GM19238 (cell line): Measurements from ENCODE around the gene CGN.
"Not testable (repeated sequence)": the region's sequence is repeated elsewhere in the genome, so short reads cannot be mapped to it uniquely, and the experiment has no call there.

Experiments
- DNase-seq: peaks from one replicate; pipeline ENCODE4 v3.0.0; 2011; ENCODE audit warnings: low spot score; ENCODE audit not compliant: insufficient read length

CGN gene

DNA sequence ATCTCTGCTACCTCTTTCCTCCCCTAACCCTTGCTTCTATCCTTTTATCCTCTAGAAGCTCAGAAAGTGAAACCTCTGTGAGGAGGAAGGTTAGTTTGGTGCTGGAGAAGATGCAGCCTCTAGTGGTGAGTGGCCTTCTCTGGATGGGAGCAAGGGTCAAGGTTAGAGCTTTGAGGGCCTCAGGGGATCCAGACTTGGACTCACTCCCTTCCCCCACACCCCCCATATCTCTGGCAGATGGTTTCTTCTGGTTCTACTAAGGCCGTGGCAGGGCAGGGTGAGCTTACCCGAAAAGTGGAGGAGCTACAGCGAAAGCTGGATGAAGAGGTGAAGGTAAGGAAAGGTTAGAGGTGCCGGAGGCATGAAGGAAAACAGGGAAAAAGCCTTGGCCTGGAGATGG is 9.2 kb downstream of the CGN start:
- DNase-seq, result no peak

DNA sequence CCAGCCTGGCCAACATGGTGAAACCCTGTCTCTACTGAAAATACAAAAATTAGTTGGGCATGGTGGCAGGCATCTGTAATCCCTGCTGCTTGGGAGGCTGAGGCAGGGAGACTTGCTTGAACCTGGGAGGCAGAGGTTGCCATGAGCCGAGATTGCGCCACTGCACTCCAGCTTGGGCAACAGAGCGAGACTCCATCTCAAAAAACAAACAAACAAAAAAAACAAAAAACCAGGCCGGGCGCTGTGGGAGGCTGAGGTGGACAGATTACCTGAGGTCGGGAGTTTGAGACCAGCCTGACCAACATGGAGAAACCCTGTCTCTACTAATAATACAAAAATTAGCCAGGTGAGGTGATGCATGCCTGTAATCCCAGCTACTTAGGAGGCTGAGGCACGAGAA is 11.2 kb downstream of the CGN start:
- DNase-seq, result not testable (repeated sequence)

DNA sequence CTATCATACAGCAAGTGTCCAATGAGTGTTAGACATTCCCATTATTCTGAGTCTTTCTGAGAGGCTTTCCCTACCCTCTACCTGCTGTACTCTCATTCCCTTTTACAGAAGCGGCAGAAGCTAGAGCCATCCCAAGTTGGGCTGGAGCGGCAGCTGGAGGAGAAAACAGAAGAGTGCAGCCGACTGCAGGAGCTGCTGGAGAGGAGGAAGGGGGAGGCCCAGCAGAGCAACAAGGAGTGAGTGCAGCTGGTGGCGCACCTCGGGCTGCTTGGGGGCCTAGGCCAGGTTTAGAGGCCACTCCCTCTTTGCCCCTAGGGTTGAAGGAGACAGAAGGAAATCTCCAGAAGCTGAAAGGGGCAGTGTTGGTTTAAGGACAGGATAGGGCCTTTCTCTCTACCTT is 12.1 kb downstream of the CGN start:
- no peak for DNase-seq

DNA sequence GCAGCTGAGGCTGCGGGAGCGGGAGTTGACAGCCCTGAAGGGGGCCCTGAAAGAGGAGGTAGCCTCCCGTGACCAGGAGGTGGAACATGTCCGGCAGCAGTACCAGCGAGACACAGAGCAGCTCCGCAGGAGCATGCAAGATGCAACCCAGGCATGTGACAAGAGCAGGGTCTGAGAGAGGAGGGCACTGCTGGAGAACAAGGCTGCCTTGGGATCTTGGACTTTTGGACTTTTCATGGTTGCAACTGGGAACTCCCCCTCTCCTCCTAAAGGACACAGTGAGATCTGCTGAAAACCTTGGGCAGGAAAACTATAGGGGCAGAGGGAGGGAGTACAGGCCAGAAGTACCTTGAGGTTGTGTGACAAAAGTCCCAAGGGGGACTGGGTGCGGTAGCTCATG is 13.5 kb downstream of the CGN start:
- no peak for DNase-seq

DNA sequence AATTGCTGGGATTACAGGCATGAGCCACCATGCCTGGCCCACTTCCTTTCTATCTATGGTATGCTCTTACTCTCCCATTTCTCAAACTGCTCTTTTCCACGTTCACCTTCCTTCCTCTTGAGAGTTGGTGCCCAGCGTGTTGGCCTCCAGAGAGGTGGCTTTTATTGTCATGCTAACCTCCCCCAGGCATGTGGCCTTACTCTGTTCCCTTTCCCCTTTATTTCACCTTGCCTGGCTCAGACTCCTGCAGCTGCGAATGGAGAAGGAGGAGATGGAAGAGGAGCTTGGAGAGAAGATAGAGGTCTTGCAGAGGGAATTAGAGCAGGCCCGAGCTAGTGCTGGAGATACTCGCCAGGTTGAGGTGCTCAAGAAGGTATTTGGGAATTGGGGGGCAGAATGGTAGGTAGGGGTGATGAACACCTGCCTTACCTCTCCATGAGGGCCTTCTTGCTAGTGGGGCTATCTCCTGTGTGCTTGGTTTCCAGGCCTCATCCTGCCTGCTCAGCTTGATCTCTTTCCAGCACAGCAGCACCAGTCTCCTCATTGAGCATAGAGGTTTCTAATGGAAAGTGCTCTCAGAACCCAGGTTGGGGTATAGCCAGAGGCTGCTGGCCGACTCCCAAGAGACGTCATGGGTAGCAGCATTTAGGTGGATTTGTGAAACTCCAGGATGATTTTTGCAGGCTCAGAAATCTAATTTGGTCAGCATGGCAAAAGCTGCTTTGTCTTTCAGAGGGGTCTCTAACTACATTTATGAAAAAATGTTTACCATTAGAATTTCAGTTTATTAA is 15.7 kb downstream of the CGN start:
- DNase-seq, result no peak

DNA sequence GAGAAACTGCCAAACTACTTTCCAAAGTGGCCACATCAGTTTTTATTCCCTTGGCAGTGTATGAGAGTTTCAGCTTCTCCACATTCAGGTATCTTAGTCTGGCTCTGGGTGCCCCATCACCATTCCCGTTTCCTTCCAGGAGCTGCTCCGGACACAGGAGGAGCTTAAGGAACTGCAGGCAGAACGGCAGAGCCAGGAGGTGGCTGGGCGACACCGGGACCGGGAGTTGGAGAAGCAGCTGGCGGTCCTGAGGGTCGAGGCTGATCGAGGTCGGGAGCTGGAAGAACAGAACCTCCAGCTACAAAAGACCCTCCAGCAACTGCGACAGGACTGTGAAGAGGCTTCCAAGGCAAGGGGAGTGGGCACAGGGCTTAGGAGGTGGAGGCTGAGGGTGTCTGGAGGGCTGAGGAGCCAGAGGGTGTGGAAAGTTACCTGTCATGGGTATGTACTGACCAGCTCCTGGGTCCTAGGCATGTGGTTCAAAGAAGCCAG is 18.1 kb downstream of the CGN start:
- no peak for DNase-seq

DNA sequence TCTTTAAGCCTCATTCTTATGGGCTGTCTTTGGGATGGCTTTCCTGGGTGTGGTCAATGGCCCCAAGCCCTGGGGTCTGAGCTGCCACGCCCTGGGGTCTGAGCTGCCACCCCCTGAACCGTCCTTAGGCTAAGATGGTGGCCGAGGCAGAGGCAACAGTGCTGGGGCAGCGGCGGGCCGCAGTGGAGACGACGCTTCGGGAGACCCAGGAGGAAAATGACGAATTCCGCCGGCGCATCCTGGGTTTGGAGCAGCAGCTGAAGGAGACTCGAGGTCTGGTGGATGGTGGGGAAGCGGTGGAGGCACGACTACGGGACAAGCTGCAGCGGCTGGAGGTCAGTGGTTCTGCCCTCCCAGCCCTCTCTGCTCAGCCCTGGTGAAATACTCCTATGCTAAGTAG is 18.6 kb downstream of the CGN start:
- no peak for DNase-seq

DNA sequence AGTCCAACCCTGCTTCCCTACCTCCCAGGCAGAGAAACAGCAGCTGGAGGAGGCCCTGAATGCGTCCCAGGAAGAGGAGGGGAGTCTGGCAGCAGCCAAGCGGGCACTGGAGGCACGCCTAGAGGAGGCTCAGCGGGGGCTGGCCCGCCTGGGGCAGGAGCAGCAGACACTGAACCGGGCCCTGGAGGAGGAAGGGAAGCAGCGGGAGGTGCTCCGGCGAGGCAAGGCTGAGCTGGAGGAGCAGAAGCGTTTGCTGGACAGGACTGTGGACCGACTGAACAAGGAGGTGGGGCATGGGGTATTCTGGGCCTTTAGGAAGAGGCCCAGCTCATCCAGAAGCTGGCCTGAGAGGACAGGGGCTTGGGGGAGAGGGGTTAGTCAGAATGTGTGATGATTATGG is 19.3 kb downstream of the CGN start:
- no peak for DNase-seq

DNA sequence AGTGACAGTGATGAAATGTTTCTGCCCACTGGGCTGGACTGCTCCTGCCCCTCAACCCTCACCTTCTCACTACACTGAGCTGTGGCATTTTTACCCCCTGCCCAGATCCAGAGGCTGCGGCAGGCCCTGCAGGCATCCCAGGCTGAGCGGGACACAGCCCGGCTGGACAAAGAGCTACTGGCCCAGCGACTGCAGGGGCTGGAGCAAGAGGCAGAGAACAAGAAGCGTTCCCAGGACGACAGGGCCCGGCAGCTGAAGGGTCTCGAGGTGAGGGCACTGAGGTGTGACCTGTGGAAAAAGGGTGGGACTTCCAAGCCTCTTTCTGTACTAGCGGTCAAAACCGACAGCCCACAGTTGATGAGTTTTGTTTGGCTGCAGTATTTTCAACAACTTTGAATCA is 22.7 kb downstream of the CGN start:
- DNase-seq, result no peak

DNA sequence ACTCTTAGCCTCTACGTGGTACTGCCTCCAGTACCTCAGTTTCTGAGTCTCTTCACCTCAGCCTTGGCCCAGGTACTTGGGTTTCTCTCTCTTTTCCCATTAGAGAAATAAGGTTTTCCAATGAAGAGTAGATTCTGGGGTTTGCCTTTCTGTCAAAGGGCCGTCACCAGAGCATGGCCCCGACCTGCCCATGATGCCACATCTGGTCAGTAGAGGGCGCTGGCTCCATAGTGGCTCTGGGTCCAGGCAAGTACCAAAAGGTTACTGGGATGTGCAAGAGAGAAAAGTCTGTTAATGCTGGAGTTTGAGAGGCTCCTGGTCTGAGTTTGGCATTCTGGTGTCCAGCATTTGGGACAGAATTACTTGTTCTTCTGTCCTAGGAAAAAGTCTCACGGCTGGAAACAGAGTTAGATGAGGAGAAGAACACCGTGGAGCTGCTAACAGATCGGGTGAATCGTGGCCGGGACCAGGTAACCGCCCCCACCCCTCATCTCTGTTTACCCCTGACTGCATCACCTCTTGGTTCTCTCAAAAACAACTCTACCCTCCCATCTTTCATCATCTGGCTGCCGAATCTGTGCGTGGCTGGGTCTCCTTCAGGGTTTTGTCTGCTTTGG is 23.6 kb downstream of the CGN start:
- DNase-seq, result peak; percentile 56

DNA sequence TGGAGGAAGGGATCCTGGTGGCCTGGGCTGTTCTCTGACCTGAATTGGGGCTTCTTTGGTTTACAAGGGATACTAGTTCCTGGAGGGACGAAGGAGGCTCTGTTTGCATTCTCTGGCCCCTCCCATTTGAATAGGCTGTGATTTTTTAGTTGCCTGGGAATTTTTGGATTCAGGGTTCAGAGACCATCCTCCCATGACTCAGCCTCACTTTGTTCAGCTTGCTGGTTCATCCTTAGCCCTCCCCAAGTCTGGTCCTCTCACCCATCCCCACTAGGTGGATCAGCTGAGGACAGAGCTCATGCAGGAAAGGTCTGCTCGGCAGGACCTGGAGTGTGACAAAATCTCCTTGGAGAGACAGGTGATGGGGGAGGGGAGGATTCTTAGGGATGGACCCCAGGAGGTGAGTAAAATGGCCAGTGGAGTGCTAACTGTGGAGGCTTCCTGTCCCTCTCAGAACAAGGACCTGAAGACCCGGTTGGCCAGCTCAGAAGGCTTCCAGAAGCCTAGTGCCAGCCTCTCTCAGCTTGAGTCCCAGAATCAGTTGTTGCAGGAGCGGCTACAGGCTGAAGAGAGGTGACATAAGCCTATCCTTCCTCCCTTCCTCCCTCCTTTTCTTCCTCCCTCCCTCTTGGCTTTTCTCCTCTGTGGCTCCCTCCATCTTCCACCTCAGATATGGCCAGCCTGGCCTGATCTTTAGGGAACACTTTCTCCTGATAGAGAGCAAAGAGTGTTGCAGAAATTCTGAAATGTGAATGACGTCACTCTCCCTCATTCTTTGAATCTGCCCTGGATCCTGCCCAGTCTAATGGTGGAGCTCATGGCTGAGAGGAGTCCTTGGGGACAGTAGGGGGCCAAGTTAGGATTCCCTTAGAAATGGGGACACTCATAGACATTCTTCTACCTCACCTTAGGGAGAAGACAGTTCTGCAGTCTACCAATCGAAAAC is 24.4 kb downstream of the CGN start:
- no peak for DNase-seq

DNA sequence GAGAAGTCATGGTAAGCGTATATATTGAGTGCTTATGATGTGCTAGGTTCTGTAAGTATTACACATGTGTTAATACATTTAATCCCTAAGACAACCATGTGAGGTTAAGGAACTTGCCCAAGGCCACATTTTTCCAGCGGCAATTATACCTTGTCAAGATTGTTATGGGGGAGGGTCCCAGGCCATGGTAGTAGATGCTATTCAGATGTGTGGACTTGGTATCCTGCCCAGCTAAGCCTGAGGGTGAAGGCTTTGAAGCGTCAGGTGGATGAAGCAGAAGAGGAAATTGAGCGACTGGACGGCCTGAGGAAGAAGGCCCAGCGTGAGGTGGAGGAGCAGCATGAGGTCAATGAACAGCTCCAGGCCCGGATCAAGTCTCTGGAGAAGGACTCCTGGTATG is 25.3 kb downstream of the CGN start:
- DNase-seq, result no peak

DNA sequence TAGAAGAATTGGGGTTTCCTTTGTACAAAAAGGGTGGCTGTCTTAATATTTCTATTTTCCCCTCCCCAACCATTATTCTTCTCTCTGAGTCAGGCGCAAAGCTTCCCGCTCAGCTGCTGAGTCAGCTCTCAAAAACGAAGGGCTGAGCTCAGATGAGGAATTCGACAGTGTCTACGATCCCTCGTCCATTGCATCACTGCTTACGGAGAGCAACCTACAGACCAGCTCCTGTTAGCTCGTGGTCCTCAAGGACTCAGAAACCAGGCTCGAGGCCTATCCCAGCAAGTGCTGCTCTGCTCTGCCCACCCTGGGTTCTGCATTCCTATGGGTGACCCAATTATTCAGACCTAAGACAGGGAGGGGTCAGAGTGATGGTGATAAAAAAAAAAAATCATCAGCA is 25.9 kb downstream of the CGN start:
- no peak for DNase-seq

DNA sequence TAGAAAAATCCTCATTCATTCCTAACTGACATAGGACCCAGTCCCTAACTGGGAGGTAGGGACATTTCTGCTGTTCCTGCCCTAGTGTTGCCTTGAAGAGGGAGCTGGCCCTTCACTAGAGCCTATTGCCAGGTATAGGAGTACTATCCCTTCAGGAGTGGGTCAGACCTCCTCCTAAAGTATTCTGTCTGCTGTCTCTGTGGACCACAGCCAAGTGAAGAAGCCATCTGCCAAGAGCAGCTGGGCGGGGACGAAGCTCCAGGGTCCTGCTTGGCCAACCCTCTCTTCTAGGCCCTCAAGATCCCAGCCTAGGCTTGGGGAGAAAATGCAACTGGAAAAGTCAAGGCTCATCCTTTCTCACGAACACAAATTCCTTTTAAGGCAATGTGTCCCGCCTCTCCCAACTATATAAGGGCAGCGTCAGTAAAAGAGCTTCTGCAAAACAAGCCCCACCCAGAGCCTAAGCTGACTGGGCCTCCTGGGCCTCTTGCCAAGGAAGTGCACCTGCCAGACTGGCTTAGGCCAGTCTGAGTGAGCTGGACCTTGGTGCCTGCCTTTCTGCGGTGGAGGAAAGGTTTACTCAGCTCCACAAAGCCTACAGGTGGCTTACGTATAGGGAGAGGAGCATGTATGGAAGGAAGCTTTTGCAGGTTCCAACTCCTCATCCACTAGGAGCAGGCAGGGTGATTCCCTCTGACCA is 28.3 kb downstream of the CGN start:
- DNase-seq, result peak; percentile 39

DNA sequence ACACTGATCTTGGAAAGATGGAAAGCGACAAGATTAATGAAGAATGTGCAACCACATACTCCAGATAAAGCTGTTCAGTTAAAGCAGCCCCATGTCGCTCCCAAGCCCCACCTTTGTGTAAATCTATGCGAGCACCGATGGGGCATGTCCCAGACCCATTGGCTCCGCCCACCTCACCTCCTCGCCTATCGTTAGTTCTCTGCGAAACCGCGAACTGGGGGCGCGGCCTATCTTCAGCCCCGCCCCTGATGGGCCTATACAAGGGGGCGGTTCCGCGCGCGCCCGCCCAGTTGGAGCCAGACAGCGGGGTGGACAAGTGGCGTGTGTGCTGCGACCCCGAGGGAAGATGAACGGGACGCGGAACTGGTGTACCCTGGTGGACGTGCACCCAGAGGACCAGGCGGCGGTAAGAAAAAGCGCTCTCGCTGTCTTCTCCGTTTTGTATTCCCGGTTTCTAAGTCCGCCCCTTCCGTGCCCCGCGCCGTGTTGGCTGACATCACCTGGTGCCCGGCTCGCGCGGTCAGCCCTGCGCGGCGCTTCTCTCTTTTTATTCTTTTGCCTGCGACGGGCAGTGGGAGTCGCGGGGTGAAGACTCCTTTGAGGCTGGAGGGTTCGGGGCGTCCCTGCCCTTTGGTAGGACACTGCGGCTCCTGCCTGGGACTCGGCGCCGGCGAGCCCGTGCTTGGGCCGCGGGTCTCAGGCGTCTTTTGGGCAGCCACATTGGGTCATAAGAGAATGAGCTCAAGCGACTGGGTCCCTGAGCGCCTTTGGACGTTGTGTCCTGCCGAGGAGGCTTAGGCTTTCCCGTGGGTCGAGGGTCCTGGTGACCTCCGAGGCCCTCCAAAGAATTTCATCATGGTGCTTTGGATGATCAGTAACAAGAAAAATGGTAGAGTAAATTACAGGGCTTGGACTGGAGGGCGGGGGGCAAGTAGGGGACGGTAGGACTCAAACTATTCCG is 29.1 kb downstream of the CGN start, which contains the start of gene TUFT1:
TUFT1 (plus strand) TSS at position 289 of the 961 bp plus-strand sequence; CDS start at position 347, 58 bp downstream.
- DNase-seq, result peak; percentile 85

DNA sequence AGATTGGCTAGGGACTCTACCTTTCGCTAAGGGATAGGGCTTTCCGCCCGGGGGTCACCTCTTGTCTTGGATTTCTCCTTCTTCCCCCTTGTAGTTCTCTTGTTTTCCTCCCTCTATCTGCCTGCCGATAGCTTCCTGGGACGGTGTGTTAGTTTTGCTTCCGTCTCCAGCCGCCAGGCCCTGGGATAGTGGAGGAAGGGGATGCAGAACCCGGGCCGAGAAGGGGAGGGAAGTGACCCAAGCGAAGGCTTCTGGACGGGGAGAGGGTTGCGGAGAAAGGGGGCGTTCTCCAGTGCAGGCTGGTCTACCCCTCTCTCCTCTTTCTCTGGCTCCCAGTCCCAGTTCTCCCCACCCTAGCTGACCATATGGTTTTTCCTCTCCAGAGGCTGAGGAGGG is 29.8 kb downstream of the CGN start:
- no peak for DNase-seq

DNA sequence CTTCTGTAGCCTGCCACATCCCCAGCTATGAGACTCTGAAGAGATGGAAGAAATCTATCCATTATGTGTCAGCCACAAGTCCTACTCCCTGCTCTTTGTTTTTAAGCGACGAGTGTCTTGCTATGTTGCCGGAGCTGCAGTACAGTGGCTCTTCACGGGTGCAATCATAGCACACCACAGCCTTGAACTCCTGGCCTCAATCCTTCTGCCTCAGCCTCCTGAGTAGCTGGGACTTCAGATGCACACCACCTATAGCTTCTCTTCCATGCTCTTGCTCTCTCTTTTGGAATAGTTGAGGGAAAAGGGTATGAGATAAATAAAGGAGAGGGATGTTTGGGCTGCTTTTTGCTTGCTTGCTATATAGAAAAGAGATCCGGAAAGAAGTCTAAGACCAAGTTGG is 30.6 kb downstream of the CGN start:
- DNase-seq, result no peak

DNA sequence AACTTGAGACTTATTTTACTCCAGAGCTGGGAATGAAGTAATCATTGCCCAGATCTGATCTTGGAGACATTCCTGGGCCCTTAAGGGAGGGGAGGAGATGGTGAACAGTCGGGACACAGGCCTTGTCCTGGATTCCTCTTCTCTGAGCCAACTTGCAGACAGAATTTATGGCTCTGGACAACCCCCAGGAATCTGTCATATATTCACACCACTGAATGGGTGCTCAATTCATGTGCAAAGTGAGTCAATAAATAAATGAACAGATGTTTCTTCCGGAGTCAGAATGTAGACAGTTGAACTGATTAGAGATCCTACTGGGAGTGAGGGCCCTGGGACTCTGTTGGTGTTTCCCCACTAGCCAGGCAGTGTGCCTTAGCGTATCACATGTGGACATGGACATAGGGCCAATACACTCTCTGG is 31.5 kb downstream of the CGN start:
- DNase-seq, result no peak

DNA sequence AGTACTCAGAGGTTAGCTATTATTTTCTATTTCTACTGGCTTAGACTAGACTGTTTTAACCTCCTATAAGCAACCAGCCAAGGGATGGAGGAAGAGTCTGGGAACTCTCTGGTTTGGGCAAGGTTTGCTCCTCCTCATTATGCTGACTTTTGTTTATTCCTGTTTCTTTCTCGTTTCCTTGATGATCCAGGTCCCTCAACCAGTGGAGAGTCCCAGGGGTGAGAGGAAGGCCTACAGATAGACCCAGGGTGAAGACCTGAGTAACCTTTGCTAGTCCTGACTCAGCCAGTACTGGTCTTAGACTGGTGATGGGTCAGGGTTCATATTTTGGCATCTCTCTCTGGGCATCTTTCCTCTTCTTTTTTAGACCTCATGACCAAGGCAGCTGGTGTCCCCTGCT is 34.4 kb downstream of the CGN start:
- DNase-seq, result no peak
